Smooth muscle cell of the brain vasculature (primary cell): ENCODE measurements around the gene VPS11.
"Not testable (repeated sequence)": the region's sequence is repeated elsewhere in the genome, so short reads cannot be mapped to it uniquely, and the experiment has no call there.

ENCODE experiments used
- DNase-seq: peaks from one replicate; pipeline ENCODE4 v3.0.0-alpha.2; 2012; ENCODE audit warnings: low read depth, low spot score

VPS11 gene

DNA sequence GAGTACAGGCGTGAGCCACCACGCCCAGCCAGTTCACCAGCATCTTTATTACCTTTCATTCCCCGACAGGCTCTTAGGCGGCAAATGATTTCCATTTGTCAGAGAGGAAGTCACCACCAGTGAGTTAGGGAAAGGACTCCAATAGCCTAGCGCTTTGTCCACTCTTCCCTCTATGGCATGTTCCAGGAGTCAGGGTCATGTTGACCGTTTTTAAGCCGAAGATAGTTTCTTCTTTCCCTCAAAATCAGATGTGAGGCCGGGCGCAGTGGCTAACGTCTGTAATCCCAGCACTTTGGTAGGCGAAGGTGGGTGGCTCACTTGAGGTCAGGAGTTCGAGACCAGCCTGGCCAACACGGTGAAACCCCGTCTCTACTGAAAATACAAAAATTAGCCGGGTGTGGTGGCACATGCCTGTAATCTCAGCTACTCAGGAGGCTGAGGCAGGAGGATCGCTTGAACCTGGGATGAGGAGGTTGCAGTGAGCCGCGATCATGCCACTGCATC, 35.6 kb downstream of the VPS11 start:
- DNase-seq: not testable (repeated sequence)

DNA sequence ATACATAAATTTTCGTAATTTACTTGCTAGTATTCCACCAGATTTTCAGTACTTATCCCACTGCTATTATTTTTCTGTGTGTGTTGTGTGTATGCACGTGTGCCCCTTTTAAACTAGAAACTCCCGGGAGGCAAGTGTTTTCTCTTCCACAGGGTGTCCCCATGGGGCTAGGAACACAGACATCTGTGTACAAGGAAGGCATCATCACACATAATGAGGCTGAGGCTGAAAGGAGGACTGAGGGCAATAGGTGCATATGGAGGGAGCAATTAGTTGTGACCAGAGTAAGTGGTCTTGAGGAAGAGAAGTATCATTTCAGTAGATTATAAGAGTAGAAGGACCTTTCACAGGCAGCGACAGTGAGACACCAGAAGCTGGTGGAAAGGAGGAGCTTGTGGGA, 36.2 kb downstream of the VPS11 start:
- no peak for DNase-seq

DNA sequence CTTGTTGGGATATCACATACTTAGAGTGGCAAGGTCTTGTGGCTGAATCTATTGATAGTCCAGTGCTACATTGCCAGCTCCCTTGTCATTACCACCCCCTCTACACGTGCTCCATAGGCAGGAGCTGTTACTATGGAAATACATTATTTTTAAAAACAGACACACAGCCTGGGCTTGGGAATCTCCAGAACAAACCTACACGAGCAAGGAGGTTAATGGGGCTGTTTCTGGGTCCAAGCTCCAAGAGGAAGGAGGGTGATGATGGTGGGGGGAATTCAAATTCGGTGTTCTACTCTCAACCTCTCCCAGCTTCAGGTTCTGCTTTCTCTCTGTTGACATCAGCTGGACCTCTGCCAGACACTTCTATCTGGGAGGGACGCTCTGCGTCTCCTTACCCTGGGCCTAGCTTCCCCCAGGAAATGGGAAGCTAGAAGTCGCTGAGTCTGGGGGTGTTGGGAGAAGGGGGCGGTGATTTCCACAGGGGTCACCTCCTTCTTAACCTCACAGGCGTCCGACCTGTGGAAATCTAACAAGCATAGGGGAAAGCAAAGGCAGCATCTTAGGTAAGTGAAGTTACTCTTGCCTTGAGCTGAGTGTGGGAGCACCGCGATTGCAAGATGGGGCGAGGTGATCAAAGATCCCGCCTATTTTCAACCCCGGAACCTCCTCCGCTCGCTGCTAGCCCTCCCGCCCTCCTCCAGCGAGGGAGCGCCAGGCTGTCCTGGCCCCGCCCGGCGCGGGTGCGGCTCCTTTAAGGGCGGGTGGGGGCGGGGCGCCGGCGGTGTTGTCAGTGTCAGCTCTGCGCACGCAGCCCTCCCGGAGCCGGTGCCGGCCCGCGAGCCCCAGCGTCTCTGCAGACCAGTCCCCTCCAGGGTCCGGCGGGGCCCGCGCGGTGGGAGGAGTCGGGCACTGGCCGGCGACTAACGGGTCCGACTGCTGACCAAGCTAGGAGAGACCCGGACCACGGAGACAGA, 39.2 kb downstream of the VPS11 start, which contains the start of gene C2CD2L:
Gene C2CD2L, plus strand, starts transcription at position 781 of the 974 bp plus-strand sequence. CDS start 398 bp downstream, outside the sequence.
- DNase-seq: peak; percentile 79

DNA sequence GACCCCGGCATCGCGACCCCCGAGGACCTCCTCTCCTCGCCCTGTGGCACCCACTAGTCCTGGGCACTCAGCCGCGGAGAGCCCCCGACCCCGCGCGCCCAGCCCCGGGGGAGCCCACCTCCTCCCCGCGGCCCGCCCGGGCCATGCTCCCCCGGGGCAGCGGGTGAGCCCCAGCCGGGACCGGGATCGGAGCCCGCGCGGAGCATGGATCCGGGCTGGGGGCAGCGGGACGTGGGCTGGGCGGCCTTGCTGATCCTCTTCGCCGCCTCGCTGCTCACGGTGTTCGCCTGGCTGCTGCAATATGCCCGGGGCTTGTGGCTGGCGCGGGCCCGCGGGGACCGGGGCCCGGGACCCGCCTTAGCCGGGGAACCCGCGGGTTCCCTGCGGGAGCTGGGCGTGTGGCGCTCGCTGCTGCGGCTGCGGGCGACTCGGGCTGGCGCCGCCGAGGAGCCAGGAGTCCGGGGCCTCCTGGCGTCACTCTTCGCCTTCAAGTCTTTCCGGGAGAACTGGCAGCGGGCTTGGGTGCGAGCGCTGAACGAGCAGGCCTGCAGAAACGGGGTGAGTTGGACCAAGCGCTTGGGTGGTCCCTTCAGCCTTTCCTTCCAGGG, 40.0 kb downstream of the VPS11 start:
- DNase-seq: no peak

DNA sequence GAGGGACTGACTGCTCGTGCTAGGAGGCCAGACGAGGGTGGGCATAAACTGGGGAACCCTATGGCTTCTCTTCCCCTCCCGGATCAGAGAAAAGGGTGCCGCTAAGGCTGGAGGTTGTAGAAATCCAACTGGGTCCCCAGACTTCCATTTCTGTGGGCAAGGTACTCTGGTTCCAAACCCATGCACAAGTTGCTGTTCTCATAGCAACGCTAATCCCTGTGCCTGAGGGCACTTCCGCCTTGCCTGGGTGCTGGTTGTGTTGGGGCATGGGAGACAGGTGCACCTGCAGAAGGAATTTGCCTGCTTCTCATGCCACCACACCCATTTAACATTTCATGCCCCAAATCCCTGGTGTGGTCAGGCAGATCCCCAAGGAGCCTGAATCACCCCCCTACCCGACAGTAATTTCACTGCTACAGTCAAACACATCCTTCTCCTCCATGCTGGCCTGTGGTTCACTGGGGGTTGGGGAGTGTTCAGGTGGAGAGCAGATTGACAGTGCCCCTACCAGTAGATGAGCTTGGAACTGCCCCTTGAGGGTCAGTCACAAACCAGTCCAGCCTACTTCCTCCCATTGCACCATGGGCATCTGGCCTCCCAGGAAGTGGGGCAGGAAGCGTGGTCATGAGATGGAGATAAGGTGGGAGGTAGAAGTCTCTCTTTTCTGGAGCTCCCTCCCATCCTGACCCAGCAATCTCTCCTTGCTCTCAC, 40.7 kb downstream of the VPS11 start:
- DNase-seq: no peak

DNA sequence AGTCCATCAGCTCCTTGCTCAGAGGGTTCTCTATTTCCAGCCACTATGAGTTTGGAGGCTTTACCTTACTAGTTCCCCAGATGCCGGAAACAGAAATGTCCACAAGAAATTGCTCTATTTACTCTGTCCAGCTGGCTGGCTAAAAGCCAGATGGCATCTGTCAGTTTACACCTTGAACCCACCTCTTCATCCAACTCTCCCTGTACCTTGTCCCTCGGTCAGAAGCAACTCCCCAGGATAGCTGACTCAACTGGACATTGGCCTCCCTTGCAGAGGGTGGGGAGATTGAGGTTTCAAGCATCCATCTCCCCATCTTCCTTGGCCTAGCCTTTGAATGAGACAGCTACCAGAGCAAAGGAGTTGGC, 41.2 kb downstream of the VPS11 start:
- no peak for DNase-seq

DNA sequence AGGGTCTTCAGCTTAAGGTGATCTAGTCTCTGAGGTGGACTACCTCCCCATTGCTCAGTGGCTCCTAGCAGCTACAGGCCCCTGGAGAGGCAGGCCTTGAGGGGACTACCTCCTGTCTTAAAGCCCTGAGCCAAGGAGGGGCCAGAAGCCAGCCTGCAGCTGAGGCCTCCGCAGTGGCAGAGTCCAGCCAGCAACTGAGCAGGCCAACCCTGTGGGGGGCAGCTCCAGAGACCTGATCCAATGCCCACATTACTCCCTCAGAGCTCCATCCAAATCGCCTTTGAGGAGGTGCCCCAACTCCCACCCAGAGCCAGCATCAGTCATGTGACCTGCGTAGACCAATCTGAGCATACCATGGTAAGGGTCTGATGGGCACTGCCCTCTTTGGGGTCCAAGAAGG, 42.2 kb downstream of the VPS11 start:
- no peak for DNase-seq

DNA sequence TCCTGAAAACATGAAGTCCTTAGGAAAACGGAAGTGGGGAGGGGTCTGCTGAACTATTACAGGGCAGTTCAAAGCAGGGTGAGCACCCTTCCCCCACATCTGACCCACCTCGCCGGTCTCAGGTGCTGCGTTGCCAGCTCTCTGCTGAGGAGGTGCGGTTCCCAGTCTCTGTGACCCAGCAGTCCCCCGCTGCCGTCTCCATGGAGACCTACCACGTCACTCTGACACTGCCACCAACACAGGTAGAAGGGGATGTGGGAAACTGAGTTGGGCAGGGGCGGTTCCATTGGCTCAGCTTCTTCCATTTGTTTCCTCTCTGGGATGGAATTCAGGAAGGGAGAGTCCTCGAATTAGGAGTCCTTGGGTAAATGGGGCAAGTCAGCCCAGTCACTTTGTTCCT, 42.8 kb downstream of the VPS11 start:
- no peak for DNase-seq

DNA sequence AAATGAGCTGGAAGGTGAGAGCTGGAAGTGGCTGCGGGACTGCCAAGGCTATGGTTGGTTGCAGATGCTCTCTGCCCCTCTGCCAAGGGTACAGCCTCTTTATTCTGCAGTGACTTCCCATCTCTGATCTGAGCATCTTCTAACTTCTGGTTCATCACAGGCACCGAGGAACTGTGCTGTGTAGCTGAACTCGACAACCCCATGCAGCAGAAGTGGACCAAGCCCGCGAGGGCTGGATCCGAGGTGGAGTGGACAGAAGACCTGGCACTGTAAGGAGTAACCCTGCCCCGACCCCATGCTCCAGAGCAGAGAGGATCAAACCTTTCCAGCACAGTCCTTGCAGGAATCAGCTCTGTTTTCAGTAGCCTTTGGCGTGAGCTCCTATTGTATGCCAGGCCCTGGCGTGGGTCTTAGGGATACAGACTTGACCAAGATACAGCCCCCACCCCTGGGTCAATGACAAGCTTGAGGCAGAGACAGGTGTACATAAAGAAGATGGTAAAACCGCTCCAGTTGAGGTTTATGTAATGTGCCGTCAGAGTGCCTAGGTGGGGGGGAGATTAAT, 43.8 kb downstream of the VPS11 start:
- no peak for DNase-seq

- DNase-seq: no peak
Measured at GRCh38 chr11:119112314-119113020, 44.8 kb downstream of the VPS11 start.

- DNase-seq: no peak
Measured at GRCh38 chr11:119113716-119114115, 46.1 kb downstream of the VPS11 start.

GRCh38 chr11:119114351-119114750, 46.7 kb downstream of the VPS11 start:
- DNase-seq: no peak

DNA sequence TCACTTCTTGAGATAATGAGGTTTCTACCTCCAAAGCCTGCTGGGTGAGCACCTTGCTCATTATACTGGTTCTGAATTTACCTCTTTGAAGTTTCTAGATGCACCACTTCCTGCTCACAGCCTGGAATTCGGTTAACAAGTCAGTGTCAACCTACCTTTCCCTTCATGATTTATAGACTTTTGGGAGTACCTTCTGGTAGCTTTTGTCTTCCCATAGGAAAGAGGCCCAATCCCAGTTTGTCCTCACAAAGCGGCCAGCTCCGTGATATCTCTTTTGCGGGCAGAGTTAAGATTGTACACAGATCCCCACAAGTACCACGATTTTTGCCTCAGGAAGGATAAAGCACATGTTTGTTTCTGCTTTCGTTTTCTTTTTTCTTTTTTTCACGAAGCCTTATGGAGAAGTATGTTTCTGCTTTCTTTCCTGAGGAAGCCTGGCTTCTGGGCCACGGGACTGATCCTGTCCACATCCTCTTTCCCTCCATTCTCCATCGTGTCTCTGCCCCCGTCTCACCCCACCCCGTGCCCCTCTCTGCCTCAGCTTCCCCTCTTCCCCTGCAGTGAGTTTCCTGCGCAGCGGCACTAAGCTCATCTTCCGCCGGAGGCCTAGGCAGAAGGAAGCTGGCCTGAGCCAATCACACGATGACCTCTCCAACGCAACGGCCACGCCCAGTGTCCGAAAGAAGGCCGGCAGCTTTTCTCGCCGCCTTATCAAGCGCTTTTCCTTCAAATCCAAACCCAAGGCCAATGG, 48.0 kb downstream of the VPS11 start:
- DNase-seq: no peak

GRCh38 chr11:119116235-119116594, 48.6 kb downstream of the VPS11 start:
- no peak for DNase-seq

DNA sequence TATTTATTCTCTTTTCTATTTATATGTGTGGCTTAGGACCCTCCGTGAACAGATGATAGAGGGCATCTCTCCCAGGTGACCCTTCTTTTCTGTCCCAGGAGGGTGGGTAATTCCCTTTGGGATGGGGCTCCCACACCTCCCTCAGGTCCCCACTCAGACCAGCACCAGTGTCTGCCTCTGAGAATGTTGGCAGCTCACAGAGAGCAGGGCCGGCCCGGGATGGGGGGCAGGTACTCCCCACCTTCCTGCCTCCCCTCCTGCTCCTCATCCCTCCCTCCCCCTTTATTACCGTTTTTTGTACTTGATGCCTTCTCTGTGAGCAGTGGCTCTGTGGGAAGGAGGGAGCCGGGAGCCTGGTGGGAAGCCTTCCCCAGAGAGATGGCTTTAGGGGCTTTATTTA, 49.0 kb downstream of the VPS11 start:
- no peak for DNase-seq

DNA sequence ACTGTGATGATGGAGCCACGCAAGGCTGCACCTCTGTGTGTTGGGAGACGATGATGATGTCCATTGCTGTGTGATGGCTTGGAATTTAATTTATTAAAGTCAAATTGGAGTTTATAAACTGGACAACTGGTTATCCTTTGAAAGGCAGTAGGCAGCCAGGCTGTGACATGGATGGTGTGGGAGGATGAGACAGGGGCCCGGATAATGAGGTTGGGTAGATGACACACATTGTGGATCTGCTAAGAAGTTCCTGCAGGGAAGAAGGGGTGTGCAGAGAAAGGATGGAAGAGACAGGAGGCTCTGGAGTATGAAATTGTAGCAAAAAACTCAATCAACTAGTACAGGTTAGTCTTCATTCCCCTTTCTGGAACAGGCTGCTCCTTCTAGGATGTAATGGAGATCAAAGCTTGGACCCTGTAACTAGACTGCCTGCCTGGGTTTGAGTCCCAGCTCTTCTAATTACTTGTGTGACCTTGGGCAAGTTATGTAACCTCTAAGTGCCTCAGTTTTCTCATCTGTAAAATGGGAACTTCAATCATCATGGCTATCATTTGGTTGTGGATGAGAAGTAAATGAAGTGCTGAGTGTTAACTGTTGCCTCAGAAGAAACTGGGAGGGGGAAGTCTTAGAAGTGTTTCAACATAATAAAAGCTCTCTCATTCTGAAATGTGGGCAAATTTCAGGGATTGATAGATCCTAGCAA, 49.5 kb downstream of the VPS11 start:
- no peak for DNase-seq

GRCh38 chr11:119118227-119118626, 50.6 kb downstream of the VPS11 start:
- DNase-seq: no peak

- no peak for DNase-seq
Measured at GRCh38 chr11:119118946-119119345, 51.3 kb downstream of the VPS11 start.

GRCh38 chr11:119120639-119121007, 53.0 kb downstream of the VPS11 start:
- no peak for DNase-seq
